Measurements from ENCODE around the gene ANKRD17. TPM values are rescaled to one million over a fixed set of nuclear protein-coding genes. Genes with fewer than 3 reads are reported as not detected.

ANKRD17 gene
- total RNA-seq, 2 experiments from 2014 or later: 61.6 to 62.6 TPM

DNA sequence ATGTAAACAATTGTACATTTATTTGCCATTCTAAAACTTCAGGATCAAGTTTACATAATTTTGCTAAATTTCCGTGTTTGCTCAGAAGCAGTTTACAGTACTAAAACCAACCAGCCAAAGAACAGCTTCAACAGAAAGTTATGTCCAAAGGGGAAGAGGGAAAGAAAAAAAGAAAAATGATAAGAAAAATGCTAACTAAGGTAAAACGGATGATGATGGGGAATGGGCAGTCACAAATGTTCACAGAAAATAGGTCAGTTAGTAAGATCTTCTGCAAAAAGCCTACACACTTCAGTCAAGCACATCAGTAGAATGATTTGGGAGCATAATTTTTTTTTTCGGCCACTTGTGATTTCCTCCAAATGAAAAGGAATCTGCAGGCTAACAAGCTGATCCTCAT, 182.8 kb downstream of the ANKRD17 start:
- CTCF ChIA-PET: no interaction called here
- POLR2A ChIA-PET: no interaction called here

DNA sequence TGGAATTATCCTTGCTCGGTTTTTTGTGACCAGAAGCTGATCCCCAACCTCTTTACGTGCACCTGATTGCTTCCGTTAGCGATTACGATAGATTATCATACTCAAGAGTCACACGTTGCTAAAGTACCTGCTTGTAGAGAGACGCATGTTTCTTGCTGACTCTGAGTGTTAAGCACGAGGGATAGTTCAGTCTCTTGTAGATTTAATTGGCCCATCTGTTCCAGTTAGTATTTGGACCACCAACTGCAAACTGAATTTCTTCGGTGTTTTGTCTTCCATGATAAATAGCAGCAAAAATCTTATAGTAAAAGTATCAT, 188.6 kb downstream of the ANKRD17 start:
- ChIA-PET CTCF (interaction anchor here (0.5 to 1.0 kb wide), 3 partner anchors 189 to 1262 kb away, joined by 3 read pairs; partner anchors contain the start of gene ANKRD17), POLR2A (interaction anchor here (0.6 to 3.1 kb wide), 2 partner anchors 10 to 189 kb away, joined by 3 to 23 read pairs; partner anchors contain the start of gene ANKRD17)

DNA sequence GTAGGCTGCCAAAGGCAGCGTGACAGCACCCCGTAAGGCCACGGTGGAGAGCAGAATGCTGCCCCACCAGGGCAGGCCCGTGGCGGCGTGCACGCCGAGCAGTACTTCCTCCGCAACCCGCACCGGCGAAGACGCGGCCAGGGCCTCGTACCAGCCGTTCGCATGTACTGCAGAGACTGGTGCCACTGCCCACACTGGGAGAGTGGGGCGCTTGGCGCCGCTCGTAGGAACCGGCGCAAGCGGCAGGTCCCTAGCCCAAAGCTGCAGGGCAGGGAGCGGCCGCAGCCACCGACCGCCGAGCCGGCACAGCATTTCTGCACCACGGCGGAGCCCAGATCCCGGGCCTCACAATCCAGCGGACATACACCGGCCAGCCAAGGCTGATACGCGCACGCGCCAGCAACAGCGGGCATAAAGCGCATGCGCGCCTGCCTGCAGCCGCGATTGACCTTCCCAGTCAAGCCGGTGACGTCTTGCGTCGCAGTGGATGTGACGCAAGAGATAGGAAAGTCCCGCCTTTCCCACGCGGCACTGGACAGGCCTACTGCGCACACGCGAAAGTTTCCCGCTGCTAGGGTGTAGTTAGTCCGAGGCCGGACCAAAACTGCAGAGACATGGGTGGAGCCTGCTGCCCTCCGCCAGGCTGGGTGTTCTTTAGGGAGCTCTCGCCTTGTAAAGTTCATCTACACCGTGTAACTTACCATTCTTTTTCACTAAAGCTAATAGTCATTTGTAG, 189.1 kb downstream of the ANKRD17 start, which contains the start of gene COX18:
Gene COX18, minus strand, starts transcription at position 379 of the 736 bp plus-strand sequence. Its CDS starts 67 bp downstream, at position 312.
- ChIA-PET CTCF (interaction anchor here (0.9 to 1.0 kb wide), 2 partner anchors 189 to 190 kb away, joined by 3 read pairs; partner anchors contain the start of gene ANKRD17), POLR2A (interaction anchor here (0.5 to 3.1 kb wide), 3 partner anchors 11 to 189 kb away, joined by 3 to 23 read pairs (median 5); partner anchors contain the start of gene ANKRD17)

DNA sequence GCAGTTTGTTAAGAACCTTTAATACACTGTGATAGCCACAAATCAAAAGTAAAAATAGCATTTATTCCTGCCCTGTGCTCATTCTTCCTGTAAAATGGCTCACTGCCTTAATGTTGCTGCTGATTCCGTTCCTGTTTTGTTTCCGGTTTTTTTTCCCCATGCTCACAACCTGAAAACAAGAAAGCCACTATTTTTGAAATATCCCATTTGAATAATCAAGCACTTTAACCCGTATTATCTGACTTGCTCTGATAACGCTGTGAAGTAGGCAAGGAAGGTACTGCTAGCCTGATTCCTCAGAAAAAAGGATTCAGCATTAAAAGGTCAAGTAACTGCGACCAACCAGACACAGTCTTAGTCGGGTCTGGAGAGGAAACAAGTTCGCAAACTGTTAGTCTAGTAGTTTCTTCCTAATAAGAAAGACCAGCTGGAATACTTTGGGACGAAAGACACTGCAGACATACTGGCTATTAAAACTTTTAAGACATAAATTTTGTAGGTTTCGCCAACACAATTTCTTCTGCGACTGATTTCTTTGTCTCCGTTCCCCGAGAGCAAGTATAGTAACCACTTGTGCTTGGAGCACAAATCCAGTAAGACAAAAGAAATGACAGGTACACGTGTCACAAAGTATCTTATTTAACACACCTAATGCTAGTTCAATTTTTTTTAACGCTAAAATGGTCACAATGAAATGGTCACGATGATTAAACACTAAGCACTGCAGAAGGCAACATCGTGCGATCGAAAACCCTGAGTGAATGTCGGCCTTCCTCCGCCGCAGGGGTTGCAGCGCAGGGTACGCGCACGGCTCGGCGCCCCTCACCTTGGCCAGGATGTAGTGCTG, 189.9 kb downstream of the ANKRD17 start:
- ChIA-PET CTCF (interaction anchor here (0.9 kb wide), 1 partner anchor 193 kb away, joined by 3 read pairs; no protein-coding TSS in a partner anchor), POLR2A (interaction anchor here (0.5 to 3.1 kb wide), 3 partner anchors 25 to 190 kb away, joined by 5 to 23 read pairs (median 9); partner anchors contain the start of gene ANKRD17)

DNA sequence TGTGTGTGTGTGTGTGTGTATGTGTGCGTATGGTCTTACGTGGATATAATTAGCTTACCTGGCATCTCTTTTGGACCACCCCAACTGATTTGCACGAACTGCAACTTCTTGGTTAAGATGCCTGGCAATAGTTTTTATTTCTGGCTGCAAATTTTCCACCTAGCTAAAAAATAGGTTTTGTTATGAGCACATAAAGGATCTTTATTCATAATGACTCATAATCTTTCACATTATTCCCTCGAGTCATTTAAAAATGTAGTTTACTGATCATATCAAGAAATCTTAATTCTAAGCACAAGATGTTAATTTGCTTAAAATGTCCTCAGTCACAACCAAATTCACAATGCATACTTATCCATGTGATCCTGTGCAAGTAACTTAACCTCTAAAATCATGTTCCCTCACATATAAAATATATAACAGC, 190.6 kb downstream of the ANKRD17 start:
- POLR2A ChIA-PET: interaction anchor here (1.1 to 2.3 kb wide), 2 partner anchors 190 to 193 kb away, joined by 3 to 9 read pairs; partner anchors contain the start of gene ANKRD17
- CTCF ChIA-PET: interaction anchor here (0.9 kb wide), 1 partner anchor 194 kb away, joined by 3 read pairs; no protein-coding TSS in a partner anchor

DNA sequence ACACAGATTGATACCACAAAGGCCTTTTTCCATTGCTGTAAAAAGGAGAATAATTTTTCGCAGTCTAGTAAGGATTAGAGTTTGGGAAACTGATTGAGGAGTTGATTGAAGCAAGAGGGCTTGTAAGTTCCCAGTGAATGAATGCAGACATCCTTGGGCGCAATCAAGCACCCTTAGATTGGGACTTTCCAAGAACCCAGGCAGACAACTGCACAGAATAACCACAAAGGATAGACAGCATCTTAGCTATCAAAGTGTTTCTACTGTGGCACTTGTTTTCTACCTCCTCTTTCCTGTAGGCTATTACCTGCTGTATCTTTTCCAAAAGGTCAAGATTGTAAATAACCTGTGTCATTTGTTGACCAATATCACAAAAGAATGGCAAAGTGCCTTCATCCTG, 191.7 kb downstream of the ANKRD17 start:
- ChIA-PET POLR2A (interaction anchor here (1.1 to 2.3 kb wide), 2 partner anchors 191 to 194 kb away, joined by 3 to 9 read pairs; partner anchors contain the start of gene ANKRD17), CTCF (no interaction called here)

DNA sequence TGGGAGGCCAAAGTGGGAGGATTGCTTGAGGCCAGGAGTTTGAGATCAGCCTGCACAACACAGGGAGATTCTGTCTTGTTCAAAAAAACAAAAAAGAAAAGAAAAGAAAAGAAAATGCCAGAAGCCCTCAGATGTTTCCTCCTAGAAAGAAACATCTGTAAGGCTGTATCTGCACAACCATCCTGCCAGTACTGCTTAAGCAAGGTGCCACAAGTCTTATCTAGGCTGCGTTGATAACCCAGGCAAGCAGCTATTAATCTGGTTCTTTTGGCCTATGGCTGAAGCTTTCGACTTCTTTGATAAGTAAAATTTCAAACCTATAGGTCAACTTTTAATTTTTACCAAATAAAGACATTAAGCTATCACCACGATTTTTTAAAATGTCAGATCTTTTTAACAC, 192.2 kb downstream of the ANKRD17 start:
- CTCF ChIA-PET: no interaction called here

DNA sequence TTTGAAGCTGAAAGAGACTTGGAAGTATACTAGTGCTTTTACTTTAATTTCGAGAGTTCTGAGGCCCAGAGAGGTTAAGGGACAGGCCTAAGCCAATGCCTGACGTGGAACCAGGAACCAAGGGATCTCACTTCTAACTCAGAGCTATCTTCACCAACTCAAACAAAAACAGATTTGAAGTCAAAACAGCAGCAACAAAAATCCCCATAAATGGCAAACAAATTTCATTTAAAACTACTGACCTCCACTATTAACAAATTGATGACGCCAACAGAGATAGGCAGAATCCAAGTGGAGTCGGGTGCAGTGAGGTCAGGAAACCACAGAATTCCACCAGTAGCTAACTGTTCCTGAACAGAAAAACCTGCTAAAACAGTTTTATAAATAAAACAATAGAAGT, 194.1 kb downstream of the ANKRD17 start:
- ChIA-PET POLR2A (no interaction called here), CTCF (no interaction called here)

More for the DNA sequence above, 192.2 kb downstream of the ANKRD17 start:
- POLR2A ChIA-PET: interaction anchor here (2.3 kb wide), 1 partner anchor 191 kb away, joined by 9 read pairs; the partner anchor contains the start of gene ANKRD17

DNA sequence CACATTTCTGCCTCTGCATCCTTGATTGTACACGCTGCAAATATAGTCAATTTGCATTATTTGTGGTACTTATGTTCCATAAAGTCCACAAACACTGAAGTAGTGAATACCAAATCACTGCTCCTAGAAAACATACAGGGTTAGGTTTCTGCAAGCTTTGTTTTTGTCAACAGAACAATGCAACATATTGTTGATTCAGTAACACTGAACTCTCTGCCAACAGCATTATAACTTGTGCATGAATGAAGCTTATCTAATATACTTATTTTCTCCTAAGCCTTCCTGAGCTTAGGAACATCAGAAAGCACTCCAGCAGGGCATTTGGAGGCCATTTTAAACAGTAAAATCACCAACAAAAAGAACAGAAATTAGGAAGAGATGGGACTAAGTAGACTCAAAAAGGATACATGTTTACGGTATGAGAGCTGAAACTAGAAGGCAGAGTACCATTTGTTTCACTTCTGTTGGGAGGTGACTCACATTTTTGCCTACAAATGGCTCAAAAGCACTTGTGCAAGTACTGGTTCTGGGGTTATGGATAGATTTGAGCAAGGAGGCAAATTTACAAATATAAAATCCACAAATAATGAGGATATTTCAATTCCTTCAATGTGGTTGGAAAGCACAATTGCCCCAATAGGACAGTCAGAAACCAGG, 203.2 kb downstream of the ANKRD17 start:
- CTCF ChIA-PET: interaction anchor here (0.6 kb wide), 1 partner anchor 20 kb away, joined by 3 read pairs; no protein-coding TSS in a partner anchor
- POLR2A ChIA-PET: no interaction called here

DNA sequence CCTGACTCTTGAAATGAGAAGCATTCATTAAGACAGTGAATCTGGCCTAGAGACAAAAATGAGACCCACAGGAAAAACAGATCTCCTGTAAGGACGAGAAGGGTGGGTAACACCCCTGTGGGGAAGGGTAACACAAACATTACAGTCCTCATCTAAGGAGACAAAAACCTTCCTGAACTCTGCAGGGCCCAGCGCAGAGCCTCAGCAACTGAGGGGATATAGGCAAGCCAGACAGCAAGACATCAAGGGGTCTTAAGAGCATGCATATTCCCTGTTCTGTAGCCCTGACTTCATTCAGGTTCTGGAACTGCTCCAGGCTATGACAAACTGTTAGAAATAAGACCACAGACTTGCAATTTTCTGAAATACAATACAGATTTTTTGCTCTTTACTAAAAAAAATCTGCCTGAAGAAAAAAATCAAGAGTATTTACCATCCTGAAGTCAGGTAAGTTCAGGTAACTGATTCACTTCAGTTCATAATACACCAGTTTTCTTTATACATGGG, 204.6 kb downstream of the ANKRD17 start:
- ChIA-PET POLR2A (no interaction called here), CTCF (no interaction called here)

DNA sequence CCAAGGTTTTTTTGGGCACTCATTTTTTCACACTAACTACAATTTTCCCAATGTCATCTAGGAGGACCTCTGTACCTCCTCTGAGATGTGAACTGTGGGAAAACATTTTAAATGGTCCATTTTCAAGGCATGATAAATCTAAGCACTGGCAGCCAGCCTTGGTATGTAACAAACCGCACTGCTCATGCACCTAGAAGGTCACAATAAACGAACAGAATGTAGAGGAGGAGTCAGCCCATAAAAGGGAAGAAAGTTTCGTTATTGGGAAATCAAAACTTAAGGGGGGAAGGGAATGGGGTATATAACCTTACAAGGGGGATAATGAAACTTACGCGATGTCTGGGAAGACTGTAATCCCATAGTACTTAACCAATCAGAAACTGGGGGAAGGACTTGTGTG, 205.5 kb downstream of the ANKRD17 start:
- POLR2A ChIA-PET: no interaction called here
- CTCF ChIA-PET: no interaction called here

DNA sequence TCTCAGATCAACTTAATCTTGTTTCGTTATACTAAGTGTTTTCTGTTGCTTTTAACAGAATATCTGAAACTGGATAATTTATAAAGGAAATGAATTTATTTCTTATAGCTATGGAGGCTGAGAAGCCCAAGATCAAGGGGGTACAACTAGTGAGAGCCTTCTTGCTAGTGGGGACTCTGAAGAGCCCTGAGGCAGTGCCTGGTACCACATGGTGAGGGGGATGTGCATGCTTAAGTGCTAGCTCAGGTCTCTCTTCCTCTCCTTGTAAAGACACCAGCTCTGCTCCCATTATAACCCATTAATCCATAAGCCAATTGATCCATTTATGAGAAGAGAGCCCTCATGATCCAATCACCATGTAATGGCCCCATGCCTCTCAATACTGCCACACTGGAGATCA, 207.0 kb downstream of the ANKRD17 start:
- CTCF ChIA-PET: interaction anchor here (0.6 kb wide), 1 partner anchor 10 kb away, joined by 3 read pairs; no protein-coding TSS in a partner anchor
- POLR2A ChIA-PET: no interaction called here

DNA sequence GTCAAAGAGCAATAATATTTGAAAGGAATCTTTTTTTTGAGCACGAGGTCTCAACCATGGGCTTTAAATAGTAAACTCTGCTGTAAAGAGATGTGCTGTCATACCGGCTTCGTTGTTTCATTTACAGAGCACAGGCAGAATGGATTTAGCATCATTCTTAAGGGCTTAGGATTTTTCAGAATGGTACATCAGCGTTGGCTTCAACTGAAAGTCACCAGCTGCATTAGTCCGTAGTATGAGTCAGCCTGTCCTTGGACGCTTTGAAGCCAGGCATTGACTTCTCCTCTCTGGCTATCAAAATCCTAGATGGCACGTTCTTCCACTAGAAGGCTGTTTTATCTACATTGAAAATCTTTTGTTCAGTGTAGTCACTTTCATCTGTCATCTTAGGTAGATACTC, 212.7 kb downstream of the ANKRD17 start:
- ChIA-PET CTCF (no interaction called here), POLR2A (no interaction called here)

DNA sequence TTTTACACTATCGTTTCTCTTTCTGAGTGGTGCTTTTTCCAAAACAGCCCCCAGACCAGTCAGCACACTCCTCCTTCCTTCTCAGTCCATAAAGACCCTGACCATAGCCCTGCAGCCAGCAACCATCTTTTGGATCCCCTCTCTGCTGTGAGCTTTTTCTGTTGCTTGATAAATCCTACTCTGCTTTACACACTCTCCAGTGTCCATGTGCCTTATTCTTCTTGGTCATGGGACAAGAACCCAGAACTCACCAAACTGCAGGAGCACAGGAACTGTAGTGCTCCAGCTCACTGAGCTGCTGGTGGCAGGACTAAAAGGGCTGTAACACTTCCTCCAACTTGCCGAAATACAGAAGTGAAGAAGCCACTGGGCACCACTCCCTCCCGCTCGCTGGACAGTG, 221.5 kb downstream of the ANKRD17 start:
- ChIA-PET CTCF (no interaction called here), POLR2A (no interaction called here)

DNA sequence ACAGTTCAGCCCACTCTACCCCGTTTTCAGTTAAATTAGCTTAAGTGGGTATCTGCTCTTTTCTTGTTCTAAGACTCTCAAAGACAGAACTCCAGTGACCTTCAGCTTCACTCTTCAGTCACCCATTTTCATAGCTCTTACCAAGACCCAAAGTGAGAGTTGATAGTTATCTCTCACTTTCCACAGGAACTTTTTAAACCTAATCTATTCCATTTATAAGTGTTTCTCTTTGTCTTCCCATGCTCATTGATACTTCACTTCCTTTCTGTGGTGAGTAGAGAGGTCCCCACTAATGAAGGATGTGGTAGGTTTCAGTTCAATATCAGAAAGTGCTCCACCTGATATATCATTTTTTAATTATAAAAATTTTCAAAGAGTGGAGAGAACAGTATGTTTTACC, 222.5 kb downstream of the ANKRD17 start:
- ChIA-PET POLR2A (no interaction called here), CTCF (no interaction called here)

DNA sequence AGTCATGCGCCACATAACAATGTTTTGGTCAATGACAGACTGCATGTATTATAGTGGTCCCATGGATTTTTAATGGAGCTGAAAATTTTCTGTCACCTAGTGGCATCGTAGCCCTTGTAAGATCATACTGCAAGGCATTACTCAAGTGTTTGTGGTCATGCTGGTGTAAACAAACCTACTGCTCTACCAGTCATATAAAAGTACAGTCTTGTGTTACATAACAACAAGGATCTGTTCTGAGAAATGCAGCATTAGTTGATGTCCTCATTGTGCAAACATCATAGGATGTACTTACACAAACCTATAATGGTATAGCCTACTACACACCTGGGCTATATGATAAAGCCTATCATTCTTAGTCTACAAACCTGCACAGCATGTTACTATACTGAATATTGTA, 223.7 kb downstream of the ANKRD17 start:
- POLR2A ChIA-PET: no interaction called here
- CTCF ChIA-PET: interaction anchor here (0.6 kb wide), 1 partner anchor 21 kb away, joined by 3 read pairs; no protein-coding TSS in a partner anchor

DNA sequence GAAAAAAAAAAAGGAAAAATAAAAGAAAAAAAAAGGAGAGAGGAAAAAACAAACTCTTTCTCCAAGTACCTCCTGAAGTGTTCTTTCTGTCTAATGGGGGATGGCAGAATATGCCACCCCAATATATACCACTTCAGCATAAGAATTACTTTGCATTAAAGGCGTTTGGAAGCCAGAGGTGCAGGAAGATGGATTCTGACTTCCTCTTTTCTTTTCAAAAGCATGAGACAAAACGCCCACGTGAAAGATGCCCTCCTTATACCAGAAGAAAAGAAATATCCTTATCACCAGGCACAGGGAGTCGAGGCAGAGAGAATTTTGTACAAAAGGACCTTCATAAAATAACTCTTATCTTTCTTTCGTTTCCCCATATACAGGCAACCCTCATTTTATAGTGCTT, 230.0 kb downstream of the ANKRD17 start:
- ChIA-PET CTCF (no interaction called here), POLR2A (no interaction called here)
